Astrocyte (in vitro differentiated cells and primary cell): ENCODE data around the gene VPS25. TPM values are rescaled to one million over a fixed set of nuclear protein-coding genes. Genes with fewer than 3 reads are reported as not detected.
"Not testable (repeated sequence)": the region's sequence is repeated elsewhere in the genome, so short reads cannot be mapped to it uniquely, and the experiment has no call there.

Experiments
- DNase-seq: peaks from one replicate; pipeline ENCODE4 v3.0.0-alpha.2; 2010; ENCODE audit warnings: low read depth
- FAIRE-seq: peaks from 2 replicates; lab custom pipeline; 2011; peaks lifted over from hg19 to GRCh38; lab: Jason Lieb, UNC
- H2AFZ ChIP-seq: 2 replicates; pipeline ENCODE4 v1.6.0; 2012; ENCODE audit warnings: low read depth, low read length, inconsistent platforms
- H3K27ac ChIP-seq: 2 replicates; pipeline ENCODE4 v1.5.1; 2011; ENCODE audit warnings: low read depth, low read length, inconsistent platforms
- H3K27me3 ChIP-seq: 2 replicates; pipeline ENCODE4 v1.6.0; 2011; ENCODE audit warnings: low read length, inconsistent platforms; ENCODE audit not compliant: insufficient read depth
- H3K36me3 ChIP-seq: 2 replicates; pipeline ENCODE4 v1.5.1; 2011; ENCODE audit warnings: low read length, inconsistent platforms; ENCODE audit not compliant: insufficient read depth
- H3K4me1 ChIP-seq: 2 replicates; pipeline ENCODE4 v1.5.1; 2011; ENCODE audit warnings: low read length, inconsistent platforms; ENCODE audit not compliant: insufficient read depth
- H3K4me2 ChIP-seq: 2 replicates; pipeline ENCODE4 v1.6.0; 2012; ENCODE audit warnings: low read length, inconsistent platforms
- H3K4me3 ChIP-seq: 2 replicates; pipeline ENCODE4 v1.5.1; 2011; ENCODE audit warnings: low read depth, mild to moderate bottlenecking, low read length, inconsistent platforms; ENCODE audit not compliant: insufficient read depth
- H3K79me2 ChIP-seq: 2 replicates; pipeline ENCODE4 v1.6.0; 2012; ENCODE audit warnings: mild to moderate bottlenecking, low read length, inconsistent platforms; ENCODE audit not compliant: insufficient read depth
- H3K9ac ChIP-seq: 2 replicates; pipeline ENCODE4 v1.6.0; 2012; ENCODE audit warnings: mild to moderate bottlenecking, low read length, inconsistent platforms
- H3K9me3 ChIP-seq: 2 replicates; pipeline ENCODE4 v1.5.1; 2012; ENCODE audit warnings: low read depth, mild to moderate bottlenecking, low read length, inconsistent platforms; ENCODE audit not compliant: insufficient read depth
- H4K20me1 ChIP-seq: 2 replicates; pipeline ENCODE4 v1.6.0; 2012; ENCODE audit warnings: low read length, inconsistent platforms; ENCODE audit not compliant: insufficient read depth
- H3K27ac Mint-ChIP-seq: one replicate; pipeline ENCODE4 v1.8.0; 2021; ENCODE audit warnings: mild to moderate bottlenecking, mixed read lengths; ENCODE audit not compliant: unreplicated experiment
- H3K27me3 Mint-ChIP-seq: one replicate; pipeline ENCODE4 v1.8.0; 2021; ENCODE audit warnings: low read depth, mixed read lengths; ENCODE audit not compliant: unreplicated experiment
- H3K36me3 Mint-ChIP-seq: one replicate; pipeline ENCODE4 v1.8.0; 2021; ENCODE audit warnings: low read depth, mixed read lengths; ENCODE audit not compliant: unreplicated experiment
- H3K4me1 Mint-ChIP-seq: one replicate; pipeline ENCODE4 v1.8.0; 2021; ENCODE audit warnings: low read depth, mixed read lengths; ENCODE audit not compliant: unreplicated experiment
- H3K4me3 Mint-ChIP-seq: one replicate; pipeline ENCODE4 v1.8.0; 2021; ENCODE audit warnings: mild to moderate bottlenecking, moderate library complexity, mixed read lengths; ENCODE audit not compliant: unreplicated experiment
- H3K9me3 Mint-ChIP-seq: one replicate; pipeline ENCODE4 v1.8.0; 2021; ENCODE audit warnings: mild to moderate bottlenecking, mixed read lengths; ENCODE audit not compliant: unreplicated experiment
- EZH2 ChIP-seq: IDR thresholded peaks from 2 replicates; pipeline ENCODE4 v1.6.1; 2012; ENCODE audit warnings: mild to moderate bottlenecking, low read length, inconsistent platforms; ENCODE audit not compliant: insufficient read depth
- total RNA-seq: library from RNA; stranded (reverse); gene quantifications from 2 replicates; pipeline ENCODE4 v1.2.1, GENCODE V29; 2021
- TF ChIP-seq, protein P1 (sequence below): IDR thresholded peaks from 2 replicates; pipeline ENCODE4 v1.5.1; 2011; ENCODE audit warnings: low read depth, mild to moderate bottlenecking, inconsistent platforms, low read length, moderate library complexity; ENCODE audit not compliant: insufficient read depth

Gene VPS25
- total RNA-seq, 1 donor from 2014 or later, result 49.5 TPM

DNA sequence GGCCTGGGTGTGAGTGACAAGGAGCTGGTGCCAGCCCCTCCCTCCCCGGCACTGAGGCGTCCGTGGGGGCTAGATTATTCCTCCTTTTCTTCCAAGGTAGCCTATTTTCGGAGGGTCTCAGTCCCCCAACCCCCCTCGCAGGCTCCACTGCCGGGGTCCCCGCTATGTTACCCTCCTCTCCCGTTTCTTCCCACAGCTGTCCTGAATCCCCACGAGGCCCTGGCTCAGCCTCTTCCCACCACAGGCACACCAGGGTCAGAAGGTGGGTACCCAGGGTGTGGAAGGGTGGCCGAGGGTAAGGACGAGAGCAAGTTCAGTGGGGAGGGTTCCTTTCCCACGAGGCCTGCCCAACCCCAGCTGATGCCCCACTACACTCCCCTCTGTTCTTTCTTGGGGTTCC, 11.6 kb upstream of the VPS25 start:
- Mint-ChIP-seq H3K9me3 (no peaks in the 10 kb centered on the region), H3K4me1 (peaks cover 8% of the 10 kb centered on the region), H3K4me3 (no peak overlapping the region), H3K36me3 (no peaks in the 10 kb centered on the region), H3K27ac (no peak overlapping the region), H3K27me3 (peaks cover 17% of the 10 kb centered on the region)
- Histone ChIP-seq H3K9me3 (peaks cover 4% of the 10 kb centered on the region), H3K4me3 (peak overlapping the region; percentile 39), H3K4me2 (peak overlapping the region; percentile 85), H3K27ac (no peak overlapping the region), H4K20me1 (no peaks in the 10 kb centered on the region), H3K4me1 (peaks cover 2% of the 10 kb centered on the region), H3K9ac (peak overlapping the region; percentile 48), H3K27me3 (peaks cover 19% of the 10 kb centered on the region), H3K79me2 (no peaks in the 10 kb centered on the region), H2AFZ (peak overlapping the region; percentile 92), H3K36me3 (no peaks in the 10 kb centered on the region)
- no peak for TF ChIP-seq EZH2
- TF ChIP-seq, protein P1, sequence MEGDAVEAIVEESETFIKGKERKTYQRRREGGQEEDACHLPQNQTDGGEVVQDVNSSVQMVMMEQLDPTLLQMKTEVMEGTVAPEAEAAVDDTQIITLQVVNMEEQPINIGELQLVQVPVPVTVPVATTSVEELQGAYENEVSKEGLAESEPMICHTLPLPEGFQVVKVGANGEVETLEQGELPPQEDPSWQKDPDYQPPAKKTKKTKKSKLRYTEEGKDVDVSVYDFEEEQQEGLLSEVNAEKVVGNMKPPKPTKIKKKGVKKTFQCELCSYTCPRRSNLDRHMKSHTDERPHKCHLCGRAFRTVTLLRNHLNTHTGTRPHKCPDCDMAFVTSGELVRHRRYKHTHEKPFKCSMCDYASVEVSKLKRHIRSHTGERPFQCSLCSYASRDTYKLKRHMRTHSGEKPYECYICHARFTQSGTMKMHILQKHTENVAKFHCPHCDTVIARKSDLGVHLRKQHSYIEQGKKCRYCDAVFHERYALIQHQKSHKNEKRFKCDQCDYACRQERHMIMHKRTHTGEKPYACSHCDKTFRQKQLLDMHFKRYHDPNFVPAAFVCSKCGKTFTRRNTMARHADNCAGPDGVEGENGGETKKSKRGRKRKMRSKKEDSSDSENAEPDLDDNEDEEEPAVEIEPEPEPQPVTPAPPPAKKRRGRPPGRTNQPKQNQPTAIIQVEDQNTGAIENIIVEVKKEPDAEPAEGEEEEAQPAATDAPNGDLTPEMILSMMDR, result no peak
- DNase-seq (no peak), FAIRE-seq (no peak)

DNA sequence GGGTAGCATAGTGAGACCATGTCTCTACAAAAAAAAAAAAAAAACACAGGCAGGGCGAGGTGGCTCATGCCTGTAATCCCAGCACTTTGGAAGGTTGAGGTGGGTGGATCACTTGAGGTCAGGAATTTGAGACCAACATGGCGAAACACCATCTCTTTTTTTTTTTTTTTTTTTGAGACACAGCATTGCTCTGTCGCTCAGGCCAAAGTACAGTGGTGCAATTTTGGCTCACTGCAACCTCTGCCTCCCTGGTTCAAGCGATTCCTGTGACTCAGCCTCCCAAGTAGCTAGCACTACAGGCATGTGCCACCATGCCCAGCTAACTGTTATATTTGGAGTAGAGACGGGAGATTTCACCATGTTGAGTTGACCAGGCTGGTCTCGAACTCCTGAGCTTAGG, 7.1 kb upstream of the VPS25 start:
- H3K36me3 ChIP-seq, result no peaks in the 10 kb centered on the region
- H3K27me3 ChIP-seq, result no peaks in the 10 kb centered on the region
- no peaks in the 10 kb centered on the region for H3K9me3 ChIP-seq
- Mint-ChIP-seq H3K36me3 (no peaks in the 10 kb centered on the region), H3K27ac (no peak overlapping the region), H3K4me3 (no peak overlapping the region), H3K27me3 (peaks cover 9% of the 10 kb centered on the region), H3K9me3 (no peaks in the 10 kb centered on the region), H3K4me1 (peaks cover 11% of the 10 kb centered on the region)
- H3K4me3 ChIP-seq, result no peak overlapping the region
- no peak overlapping the region for H3K9ac ChIP-seq
- no peak overlapping the region for H2AFZ ChIP-seq
- no peak overlapping the region for H3K4me2 ChIP-seq
- no peak overlapping the region for H3K27ac ChIP-seq
- TF ChIP-seq EZH2, result no peak
- TF ChIP-seq, protein P1, result no peak
- H3K79me2 ChIP-seq, result no peaks in the 10 kb centered on the region
- no peak for DNase-seq
- H4K20me1 ChIP-seq, result no peaks in the 10 kb centered on the region
- H3K4me1 ChIP-seq, result peaks cover 2% of the 10 kb centered on the region
- no peak for FAIRE-seq

DNA sequence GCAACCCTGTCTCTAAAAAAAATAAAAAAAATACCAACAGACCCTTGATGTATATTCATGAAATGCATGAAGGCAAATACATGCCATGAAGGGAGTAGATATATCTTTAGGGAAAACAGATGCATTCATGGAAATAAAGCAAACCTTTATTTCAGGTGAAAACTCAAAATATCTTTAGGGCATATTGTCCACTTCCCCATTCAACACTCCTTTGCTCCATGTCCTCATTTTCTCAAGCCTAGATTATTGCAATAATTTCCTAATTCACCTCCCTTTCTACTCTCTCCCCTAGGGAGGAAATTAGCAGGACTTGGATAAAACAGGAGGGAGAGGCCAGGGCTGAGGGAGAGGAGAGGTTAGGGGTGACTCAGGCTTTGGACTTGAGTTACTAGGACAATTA, 5.7 kb upstream of the VPS25 start:
- H3K4me1 Mint-ChIP-seq, result peaks cover 21% of the 10 kb centered on the region
- Histone ChIP-seq H3K27me3 (no peaks in the 10 kb centered on the region), H3K4me3 (no peak overlapping the region), H3K36me3 (no peaks in the 10 kb centered on the region), H3K4me2 (no peak overlapping the region), H2AFZ (no peak overlapping the region), H3K4me1 (peaks cover 7% of the 10 kb centered on the region), H4K20me1 (no peaks in the 10 kb centered on the region), H3K79me2 (no peaks in the 10 kb centered on the region), H3K9me3 (no peaks in the 10 kb centered on the region), H3K27ac (no peak overlapping the region), H3K9ac (no peak overlapping the region)
- no peak for TF ChIP-seq EZH2
- TF ChIP-seq, protein P1, result no peak
- FAIRE-seq (no peak), DNase-seq (no peak)
- no peaks in the 10 kb centered on the region for H3K9me3 Mint-ChIP-seq
- H3K4me3 Mint-ChIP-seq, result no peak overlapping the region
- H3K36me3 Mint-ChIP-seq, result no peaks in the 10 kb centered on the region
- H3K27ac Mint-ChIP-seq, result no peak overlapping the region
- peaks cover 5% of the 10 kb centered on the region for H3K27me3 Mint-ChIP-seq

DNA sequence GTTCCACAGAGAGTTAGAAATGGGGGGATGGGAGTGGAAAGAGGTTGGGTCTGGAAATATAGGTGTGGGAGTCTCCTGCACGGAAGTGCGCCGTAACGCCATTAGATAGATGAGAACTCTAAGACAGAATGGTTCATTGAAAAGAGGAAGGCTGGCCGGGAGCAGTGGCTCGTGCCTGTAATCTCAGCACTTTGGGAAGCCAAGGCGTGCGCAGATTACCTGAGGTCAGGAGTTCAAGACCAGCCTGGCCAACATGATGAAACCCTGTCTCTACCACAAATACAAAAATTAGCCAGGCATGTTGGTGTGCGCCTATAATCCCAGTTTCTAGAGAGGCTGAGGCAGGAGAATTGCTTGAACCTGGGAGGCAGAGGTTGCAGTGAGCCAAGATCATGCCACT, 5.2 kb upstream of the VPS25 start:
- H3K27me3 Mint-ChIP-seq, FAIRE-seq: not testable (repeated sequence)

More for the DNA sequence above, 5.2 kb upstream of the VPS25 start:
- H3K9ac ChIP-seq, H3K36me3 Mint-ChIP-seq, H3K79me2 ChIP-seq, H3K9me3 ChIP-seq, H3K27ac Mint-ChIP-seq, H3K9me3 Mint-ChIP-seq, H3K27me3 ChIP-seq, H3K36me3 ChIP-seq, H4K20me1 ChIP-seq, H3K4me3 ChIP-seq, H3K4me2 ChIP-seq, DNase-seq, H2AFZ ChIP-seq, H3K27ac ChIP-seq: not testable (repeated sequence)
- peaks cover 21% of the 10 kb centered on the region for H3K4me1 Mint-ChIP-seq
- H3K4me3 Mint-ChIP-seq, result peak overlapping the region; percentile 4
- peaks cover 11% of the 10 kb centered on the region for H3K4me1 ChIP-seq
